Vagina (tissue), 2 donors: ENCODE data around the gene CD96.

Experiments used
- POLR2A ChIP-seq, 2 donors: fragments of 450-650 bp; IDR thresholded peaks; one replicate each; pipeline ENCODE4 v1.6.1; 2017; ENCODE audit warnings: antibody characterized with exemption in 2 of 2, mild to moderate bottlenecking in 2 of 2, moderate library complexity in 2 of 2
- TF ChIP-seq, protein P1 (sequence below), 3 experiments: fragments of 450-650 bp in 2 of 3; fragments of 200-600 bp in 1 of 3; sonication (generic) in 1 of 3; IDR thresholded peaks; one replicate each; pipeline ENCODE4 v1.5.1; 2017 to 2019; ENCODE audit warnings: antibody characterized with exemption in 3 of 3, mild to moderate bottlenecking in 2 of 3, moderate library complexity in 2 of 3

DNA sequence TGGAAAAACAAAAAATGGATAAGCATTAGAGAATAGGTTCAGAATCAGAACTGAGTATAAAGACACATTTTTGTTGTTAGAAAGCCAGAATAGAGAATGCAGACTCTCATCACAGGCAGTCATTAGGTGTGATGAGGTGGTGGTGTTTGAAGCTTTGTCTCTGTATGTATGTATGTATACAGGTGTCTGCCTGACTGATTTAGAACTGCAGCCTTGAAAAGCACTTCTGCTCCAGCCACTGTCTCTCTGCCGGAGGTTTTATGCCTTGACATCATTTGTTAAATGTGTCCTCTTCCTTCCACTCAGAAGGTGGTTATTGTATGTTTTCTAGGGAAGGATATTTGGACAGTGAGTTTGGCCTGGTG lies 133.8 kb downstream of the CD96 start:
- TF ChIP-seq, protein P1, sequence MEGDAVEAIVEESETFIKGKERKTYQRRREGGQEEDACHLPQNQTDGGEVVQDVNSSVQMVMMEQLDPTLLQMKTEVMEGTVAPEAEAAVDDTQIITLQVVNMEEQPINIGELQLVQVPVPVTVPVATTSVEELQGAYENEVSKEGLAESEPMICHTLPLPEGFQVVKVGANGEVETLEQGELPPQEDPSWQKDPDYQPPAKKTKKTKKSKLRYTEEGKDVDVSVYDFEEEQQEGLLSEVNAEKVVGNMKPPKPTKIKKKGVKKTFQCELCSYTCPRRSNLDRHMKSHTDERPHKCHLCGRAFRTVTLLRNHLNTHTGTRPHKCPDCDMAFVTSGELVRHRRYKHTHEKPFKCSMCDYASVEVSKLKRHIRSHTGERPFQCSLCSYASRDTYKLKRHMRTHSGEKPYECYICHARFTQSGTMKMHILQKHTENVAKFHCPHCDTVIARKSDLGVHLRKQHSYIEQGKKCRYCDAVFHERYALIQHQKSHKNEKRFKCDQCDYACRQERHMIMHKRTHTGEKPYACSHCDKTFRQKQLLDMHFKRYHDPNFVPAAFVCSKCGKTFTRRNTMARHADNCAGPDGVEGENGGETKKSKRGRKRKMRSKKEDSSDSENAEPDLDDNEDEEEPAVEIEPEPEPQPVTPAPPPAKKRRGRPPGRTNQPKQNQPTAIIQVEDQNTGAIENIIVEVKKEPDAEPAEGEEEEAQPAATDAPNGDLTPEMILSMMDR (IDR thresholded peaks at IDR 0.05) = no peak
- no peak for TF ChIP-seq POLR2A (IDR thresholded peaks at IDR 0.05)
